ENCODE measurements around the gene NUDC. TPM values are rescaled to one million over a fixed set of nuclear protein-coding genes. Genes with fewer than 3 reads are reported as not detected.

The NUDC gene
- total and polyA plus RNA-seq, 9 of the 15 experiments (the other 6 are each of a cell fraction or from before 2014, with no cell fraction given) = 9.8 to 234 (median 149) TPM

DNA sequence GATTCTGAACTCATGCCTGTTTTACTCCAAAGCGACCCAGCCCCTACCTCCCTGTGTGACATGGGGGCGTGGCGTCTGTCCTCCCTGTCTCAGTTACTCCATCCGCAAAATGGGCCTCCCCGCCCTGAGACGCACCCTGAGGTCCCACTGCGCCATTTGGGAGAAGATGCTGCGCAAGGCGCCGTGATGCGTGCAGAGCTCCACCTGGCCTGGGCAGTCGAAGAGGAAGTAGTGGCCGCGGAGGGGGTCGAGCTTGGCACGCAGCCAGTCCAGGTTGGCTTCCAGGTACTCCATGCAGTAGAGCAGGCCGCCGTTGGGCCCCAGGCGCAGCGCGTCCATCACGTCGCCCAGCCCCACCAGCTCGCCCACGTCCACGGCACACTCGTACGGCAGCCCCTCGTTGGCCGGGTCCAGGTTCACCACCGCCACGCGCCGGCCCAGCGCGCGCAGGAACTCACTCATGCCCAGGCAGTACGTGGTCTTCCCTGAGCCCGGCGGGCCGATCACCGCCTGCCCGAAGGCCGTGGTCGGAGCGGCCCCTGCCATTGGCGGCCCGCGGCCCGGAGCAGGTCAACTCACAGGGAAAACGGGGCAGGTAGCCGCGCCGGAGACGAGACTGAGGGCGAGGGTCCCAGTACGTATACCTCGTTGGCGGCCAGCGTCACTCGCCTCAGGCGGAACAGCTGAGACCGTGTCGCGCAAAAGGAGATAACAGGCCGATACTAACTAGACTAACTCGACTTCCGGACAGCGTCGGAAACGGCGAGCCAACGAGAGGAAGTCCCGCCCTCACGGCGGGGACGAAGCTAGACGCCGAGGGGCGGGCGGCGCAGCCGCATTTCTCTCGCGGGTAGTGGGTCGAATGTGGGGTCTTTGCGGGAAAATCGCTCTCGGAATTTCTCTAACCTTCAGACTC, 31.7 kb upstream of the NUDC start, which contains the start of gene GPN2 (continued):
- TF ChIP-seq, protein P1, sequence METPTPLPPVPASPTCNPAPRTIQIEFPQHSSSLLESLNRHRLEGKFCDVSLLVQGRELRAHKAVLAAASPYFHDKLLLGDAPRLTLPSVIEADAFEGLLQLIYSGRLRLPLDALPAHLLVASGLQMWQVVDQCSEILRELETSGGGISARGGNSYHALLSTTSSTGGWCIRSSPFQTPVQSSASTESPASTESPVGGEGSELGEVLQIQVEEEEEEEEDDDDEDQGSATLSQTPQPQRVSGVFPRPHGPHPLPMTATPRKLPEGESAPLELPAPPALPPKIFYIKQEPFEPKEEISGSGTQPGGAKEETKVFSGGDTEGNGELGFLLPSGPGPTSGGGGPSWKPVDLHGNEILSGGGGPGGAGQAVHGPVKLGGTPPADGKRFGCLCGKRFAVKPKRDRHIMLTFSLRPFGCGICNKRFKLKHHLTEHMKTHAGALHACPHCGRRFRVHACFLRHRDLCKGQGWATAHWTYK (CRISPR knock-in tag; IDR thresholded peaks at IDR 0.05) = peak; percentile 76; the same call in 1 of the 2 replicates
- TF ChIP-seq KLF13 (tag; IDR thresholded peaks at IDR 0.05; ENCODE audit: borderline replicate concordance, low read depth) (peak; percentile 55; the same call in 1 of the 2 replicates), FOXA3 (CRISPR knock-in tag; conservative IDR thresholded peaks at IDR 0.05 in 1 of 2, IDR thresholded peaks at IDR 0.05 in 1 of 2) (peak in 1 of 2 experiments; percentile 77; a peak in 1 of 4 replicates), ARID1B (IDR thresholded peaks at IDR 0.05) (no peak), E2F6 (IDR thresholded peaks at IDR 0.05; ENCODE audit: borderline replicate concordance in 1 of 2, extremely low read depth in 1 of 2, insufficient read depth in 1 of 2, insufficient read length in 1 of 2, low read depth in 1 of 2, low read length in 1 of 2, poor library complexity in 1 of 2, severe bottlenecking in 1 of 2) (peak; percentile 40 to 78), RB1 (IDR thresholded peaks at IDR 0.05; ENCODE audit: low read depth) (no peak), THAP12 (CRISPR knock-in tag; IDR thresholded peaks at IDR 0.05) (0 out of 2 replicates have a peak, but pooled peaks have one; percentile 25), CAMTA2 (CRISPR knock-in tag; conservative IDR thresholded peaks at IDR 0.05) (0 out of 2 replicates have a peak, but pooled peaks have one; percentile 63), SMARCA4 (IDR thresholded peaks at IDR 0.05) (peak; percentile 20; the same call in 1 of the 2 replicates), ARID2 (IDR thresholded peaks at IDR 0.05) (no peak), ZNF311 (CRISPR knock-in tag; IDR thresholded peaks at IDR 0.05) (no peak), PHB2 (IDR thresholded peaks at IDR 0.05; ENCODE audit: low read depth) (no peak), ATF2 (CRISPR knock-in tag; IDR thresholded peaks at IDR 0.05) (peak; percentile 55; the same call in 1 of the 2 replicates), TBP (optimal IDR thresholded peaks at IDR 0.05; ENCODE audit: low read depth, low read length) (peak; percentile 81), PHF20 (IDR thresholded peaks at IDR 0.05; ENCODE audit: partially characterized antibody) (peak; percentile 89), MAZ (CRISPR knock-in tag; conservative IDR thresholded peaks at IDR 0.05 in 1 of 2, IDR thresholded peaks at IDR 0.05 in 1 of 2) (peak; percentile 44 to 59; a peak in 2 of 4 replicates), SLC30A9 (CRISPR knock-in tag; IDR thresholded peaks at IDR 0.05) (no peak), DPF2 (IDR thresholded peaks at IDR 0.05) (peak; percentile 55; the same call in 1 of the 2 replicates)
- TF ChIP-seq, protein P2, sequence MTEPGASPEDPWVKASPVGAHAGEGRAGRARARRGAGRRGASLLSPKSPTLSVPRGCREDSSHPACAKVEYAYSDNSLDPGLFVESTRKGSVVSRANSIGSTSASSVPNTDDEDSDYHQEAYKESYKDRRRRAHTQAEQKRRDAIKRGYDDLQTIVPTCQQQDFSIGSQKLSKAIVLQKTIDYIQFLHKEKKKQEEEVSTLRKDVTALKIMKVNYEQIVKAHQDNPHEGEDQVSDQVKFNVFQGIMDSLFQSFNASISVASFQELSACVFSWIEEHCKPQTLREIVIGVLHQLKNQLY (CRISPR knock-in tag; conservative IDR thresholded peaks at IDR 0.05) = 0 out of 4 replicates have a peak, but pooled peaks of 1 of the 2 experiments have one; percentile 16
